OCI-M1 (cell line): ENCODE data around the gene RIC8B.

Experiments used
- DNase-seq: peaks from one replicate; lab custom pipeline; 2025; lab: John Stamatoyannopoulos, UW

The RIC8B gene

GRCh38 chr12:106868982-106869700 is 94.7 kb downstream of the RIC8B start:
- DNase-seq, result no peak

DNA sequence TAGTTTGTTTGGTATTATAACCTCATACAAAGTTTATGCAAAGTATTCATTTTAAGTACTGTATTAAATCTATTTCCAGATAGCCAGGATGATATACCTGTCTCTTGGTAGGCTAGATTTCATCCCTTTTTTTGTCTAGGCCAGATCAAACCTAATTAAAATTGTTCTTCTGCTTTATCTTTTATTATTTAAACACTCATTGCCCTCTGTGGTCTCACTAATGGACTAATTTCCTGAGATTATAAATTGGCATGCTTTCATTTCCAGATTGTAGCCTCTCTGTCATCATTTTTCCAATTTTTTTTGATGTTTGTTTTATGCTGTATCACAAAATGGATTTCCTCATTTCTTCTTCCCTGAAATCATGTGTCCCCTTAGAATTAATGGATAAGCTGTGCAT is 95.6 kb downstream of the RIC8B start:
- DNase-seq, result no peak

- DNase-seq, result no peak
Measured at GRCh38 chr12:106871477-106871876, 97.0 kb downstream of the RIC8B start.

DNA sequence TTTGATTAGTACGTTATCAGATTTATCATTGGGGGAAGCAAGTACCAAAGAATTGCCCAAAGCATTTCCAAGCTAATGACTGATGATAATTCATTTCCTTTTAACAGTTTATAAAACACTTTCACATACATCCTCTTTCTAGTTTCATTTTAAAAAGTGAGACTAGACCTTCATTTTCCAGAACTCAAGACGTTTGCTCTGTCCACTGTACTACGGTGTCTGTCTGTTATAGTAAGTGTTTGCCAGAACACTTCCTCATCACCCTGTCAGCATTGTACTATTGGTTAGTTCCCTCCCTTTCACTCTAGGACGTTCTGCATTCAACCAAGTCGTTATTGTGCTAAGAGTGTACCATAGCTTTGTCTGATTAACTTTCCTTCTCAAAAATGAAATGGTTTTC is 99.5 kb downstream of the RIC8B start:
- no peak for DNase-seq

- no peak for DNase-seq
Measured at GRCh38 chr12:106878804-106879203, 104.3 kb downstream of the RIC8B start.

DNA sequence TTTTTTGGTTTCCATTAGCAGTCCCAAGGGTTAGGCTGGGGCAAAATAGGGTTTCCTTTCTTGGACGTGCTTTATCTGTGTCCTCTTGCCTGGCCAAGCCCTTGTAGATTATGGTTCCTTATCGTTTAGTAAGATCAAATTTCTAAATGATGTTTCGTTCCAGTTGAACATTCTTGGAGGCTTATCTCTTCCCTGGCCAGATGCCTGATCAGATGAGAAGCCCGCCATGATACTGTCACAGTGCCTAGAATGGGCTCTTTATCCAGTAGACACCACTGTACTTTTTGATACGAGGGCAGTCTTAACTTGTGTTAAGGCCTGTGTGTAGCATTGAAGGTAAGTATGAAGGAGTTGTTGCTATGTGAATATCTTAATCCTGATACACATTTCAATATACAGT is 105.1 kb downstream of the RIC8B start:
- no peak for DNase-seq

DNA sequence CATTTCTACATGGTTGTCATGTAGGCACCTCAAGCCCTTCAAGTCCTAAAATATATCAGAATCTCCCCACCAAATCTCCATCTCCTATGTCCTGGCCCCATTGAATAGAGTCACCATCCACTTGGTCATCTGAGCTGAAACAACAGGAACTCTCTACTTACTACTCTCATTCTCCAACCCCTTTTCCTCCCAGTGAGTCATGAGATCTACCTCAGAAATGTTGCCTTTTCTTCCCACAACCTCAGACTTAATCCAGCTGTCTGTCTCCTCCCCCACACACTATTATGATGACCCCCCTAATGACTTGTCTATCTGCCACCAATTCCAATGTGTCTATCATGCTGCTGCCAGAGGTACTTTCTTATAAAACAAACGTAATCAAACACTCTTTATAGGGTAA is 108.9 kb downstream of the RIC8B start:
- no peak for DNase-seq

GRCh38 chr12:106885026-106885425 is 110.5 kb downstream of the RIC8B start:
- no peak for DNase-seq

GRCh38 chr12:106885541-106886249 is 111.2 kb downstream of the RIC8B start:
- no peak for DNase-seq

- no peak for DNase-seq
Measured at GRCh38 chr12:106886932-106887331, 112.5 kb downstream of the RIC8B start.

- no peak for DNase-seq
Measured at GRCh38 chr12:106888348-106888970, 114.0 kb downstream of the RIC8B start.

DNA sequence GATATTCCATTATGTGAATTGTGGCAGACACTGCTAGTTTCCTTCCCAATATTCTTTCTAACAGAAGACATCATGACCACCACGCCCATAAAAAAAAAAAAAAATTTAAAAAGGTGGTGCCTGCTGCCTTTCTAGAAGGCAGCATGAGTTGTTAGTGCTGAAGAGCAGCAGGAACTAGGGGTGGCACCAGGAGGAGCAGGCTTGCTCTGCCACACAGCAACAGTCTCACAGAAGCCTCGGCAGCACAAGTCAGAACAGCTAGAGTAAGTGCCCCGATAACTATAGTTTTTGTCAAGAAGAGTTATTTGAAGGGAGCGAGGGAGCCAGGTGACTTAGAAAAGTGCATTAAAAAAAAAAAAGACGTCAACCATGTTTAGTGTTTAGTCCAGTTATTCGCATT is 114.8 kb downstream of the RIC8B start:
- no peak for DNase-seq

GRCh38 chr12:106889950-106890626 is 115.6 kb downstream of the RIC8B start:
- no peak for DNase-seq

GRCh38 chr12:106892075-106892474 is 117.6 kb downstream of the RIC8B start:
- DNase-seq, result no peak

DNA sequence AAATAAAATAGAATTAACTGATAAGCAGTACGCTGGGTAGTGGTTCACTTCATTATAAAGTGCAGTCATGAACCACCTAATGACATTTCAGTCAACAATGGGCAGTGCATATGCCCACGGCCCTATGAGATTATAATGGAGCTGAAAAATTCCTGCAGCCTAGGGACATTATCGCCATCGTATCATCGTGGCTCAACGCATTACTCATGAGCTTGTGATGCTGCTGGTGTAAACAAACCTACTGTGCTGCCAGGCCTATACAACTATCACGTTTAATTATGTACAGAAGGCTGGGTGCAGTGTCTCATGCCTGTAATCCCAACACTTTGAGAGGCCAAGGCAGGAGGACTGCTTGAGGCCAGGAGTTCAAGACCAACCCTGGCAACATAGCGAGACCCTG is 119.0 kb downstream of the RIC8B start:
- DNase-seq, result no peak

DNA sequence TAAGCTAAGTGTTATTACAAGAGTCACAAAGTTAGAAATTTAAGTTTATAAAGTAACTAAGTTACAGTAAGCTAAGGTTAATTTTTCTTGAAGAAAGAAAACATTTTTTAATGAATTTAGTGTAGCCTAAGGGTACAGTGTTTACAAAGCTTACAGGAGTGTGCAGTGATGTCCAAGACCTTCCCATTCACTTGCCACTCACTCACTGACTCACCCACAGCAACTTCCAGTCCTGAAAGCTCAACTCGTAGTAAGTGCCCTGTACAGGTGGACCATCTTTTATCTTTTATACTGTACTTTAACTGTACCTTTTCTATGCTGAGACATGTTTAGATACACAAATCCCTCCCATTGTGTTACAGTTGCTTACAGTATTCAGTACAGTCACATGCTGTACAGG is 120.3 kb downstream of the RIC8B start:
- no peak for DNase-seq

- no peak for DNase-seq
Measured at GRCh38 chr12:106896603-106897002, 122.1 kb downstream of the RIC8B start.

- DNase-seq, result no peak
Measured at GRCh38 chr12:106897082-106897481, 122.6 kb downstream of the RIC8B start.

GRCh38 chr12:106897981-106898901 is 123.8 kb downstream of the RIC8B start:
- no peak for DNase-seq

DNA sequence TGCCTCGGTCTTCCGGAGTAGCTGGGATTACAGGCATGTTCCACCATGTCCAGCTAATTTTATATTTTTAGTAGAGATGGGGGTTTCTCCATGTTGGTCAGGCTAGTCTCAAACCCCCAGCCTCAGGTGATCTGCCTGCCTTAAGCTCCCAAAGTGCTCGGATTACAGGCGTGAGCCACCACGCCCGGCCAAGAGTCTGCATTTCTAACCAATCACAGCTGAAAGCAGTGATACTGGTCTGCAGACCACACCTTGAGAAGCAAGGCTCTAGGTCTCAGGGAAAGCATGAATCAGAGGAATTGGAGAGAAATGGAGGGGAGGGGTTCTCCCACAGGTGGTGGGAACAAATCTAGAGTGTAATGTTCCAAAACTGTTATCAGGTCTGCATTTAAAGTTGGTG is 126.1 kb downstream of the RIC8B start:
- no peak for DNase-seq

GRCh38 chr12:106901276-106901675 is 126.8 kb downstream of the RIC8B start:
- DNase-seq, result no peak

DNA sequence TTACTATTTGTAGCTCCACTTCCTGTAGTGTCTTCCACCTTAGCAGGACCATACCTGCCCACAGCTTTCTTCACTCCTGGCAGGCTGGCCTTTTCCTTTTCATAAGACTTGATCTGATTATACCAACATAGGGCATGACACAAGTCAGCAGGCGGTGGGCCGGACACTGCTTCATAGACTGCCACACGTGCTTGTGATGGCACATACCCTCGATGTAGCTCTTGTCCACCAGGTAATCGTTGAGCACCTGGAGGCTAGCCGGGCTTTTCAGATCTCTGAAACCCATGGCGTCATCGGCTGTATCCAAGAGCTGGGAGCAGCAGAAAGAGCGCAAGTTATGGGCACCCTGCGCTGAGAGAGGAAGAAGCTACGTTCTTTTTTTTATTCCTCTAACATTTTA is 127.6 kb downstream of the RIC8B start:
- DNase-seq, result no peak
